H1 (cell line): ENCODE data around the gene NINJ2. TPM values are rescaled to one million over a fixed set of nuclear protein-coding genes. Genes with fewer than 3 reads are reported as not detected.

ENCODE experiments used
- CTCF ChIA-PET: fragments of 300-600 bp; sonication (Branson Sonifier 250); formaldehyde crosslinking; loops from one replicate; lab custom pipeline; 2021; ENCODE audit not compliant: partially characterized antibody; lab: Charles Lee
- POLR2A ChIA-PET: fragments of 300-600 bp; sonication (Branson Sonifier 250); formaldehyde crosslinking; loops from one replicate; lab custom pipeline; 2021; ENCODE audit warnings: inconsistent platforms; ENCODE audit not compliant: partially characterized antibody; lab: Charles Lee
- DNase-seq, 2 experiments: peaks; one replicate each; pipeline versions ENCODE4 v3.0.0 to v3.0.0-alpha.2; 2010 to 2022; ENCODE audit warnings: low spot score in 2 of 2, low read depth in 1 of 2, mixed read lengths in 1 of 2
- FAIRE-seq: peaks from 2 replicates; lab custom pipeline; 2011; peaks lifted over from hg19 to GRCh38; lab: Jason Lieb, UNC
- H2AFZ ChIP-seq: 2 replicates; pipeline ENCODE4 v1.8.1; 2012; ENCODE audit warnings: low read length, inconsistent platforms
- H2AK5ac ChIP-seq: 2 replicates; pipeline ENCODE4 v1.6.1; 2013; ENCODE audit warnings: low read depth, low read length
- H2BK120ac ChIP-seq: replicated peaks from 2 replicates; pipeline ENCODE3; 2013; ENCODE audit warnings: low read depth, low read length, inconsistent platforms
- H2BK12ac ChIP-seq: 2 replicates; pipeline ENCODE4 v1.6.1; 2013; ENCODE audit warnings: low read depth, low read length
- H2BK15ac ChIP-seq: 2 replicates; pipeline ENCODE4 v1.6.1; 2013; ENCODE audit warnings: low read length
- H2BK20ac ChIP-seq: 2 replicates; pipeline ENCODE4 v1.6.1; 2013; ENCODE audit warnings: low read length
- H2BK5ac ChIP-seq: 2 replicates; pipeline ENCODE4 v1.6.1; 2013; ENCODE audit warnings: low read depth, low read length
- H3K14ac ChIP-seq: 2 replicates; pipeline ENCODE4 v1.6.1; 2013; ENCODE audit warnings: inconsistent platforms; ENCODE audit not compliant: insufficient read length
- H3K18ac ChIP-seq: 2 replicates; pipeline ENCODE4 v1.6.1; 2013; ENCODE audit warnings: low read length; ENCODE audit errors: extremely low read depth
- H3K23ac ChIP-seq: 2 replicates; pipeline ENCODE4 v1.6.1; 2013; ENCODE audit warnings: inconsistent platforms; ENCODE audit not compliant: insufficient read length
- H3K23me2 ChIP-seq: 2 replicates; pipeline ENCODE4 v1.6.1; 2013; ENCODE audit warnings: low read depth, low read length
- H3K27ac ChIP-seq: 2 replicates; pipeline ENCODE4 v1.6.1; 2011; ENCODE audit warnings: low read depth, low read length, inconsistent platforms
- H3K27me3 ChIP-seq, 4 experiments: replicated peaks in 1 of 4; 1 replicate in 1 of 4; 2 replicates in 3 of 4; pipeline versions ENCODE4 v1.6.1 to v1.8.1; 2011 to 2013; ENCODE audit warnings: low read length in 3 of 4, mild to moderate bottlenecking in 3 of 4, inconsistent platforms in 2 of 4, mixed read lengths in 2 of 4, moderate library complexity in 1 of 4; ENCODE audit not compliant: control insufficient read depth in 3 of 4, insufficient read depth in 3 of 4; ENCODE audit errors: extremely low read depth in 1 of 4
- H3K36me3 ChIP-seq, 4 experiments: 2 replicates each; pipeline versions ENCODE4 v1.6.1 to v1.8.1; 2011 to 2013; ENCODE audit warnings: mild to moderate bottlenecking in 4 of 4, low read length in 3 of 4, moderate library complexity in 2 of 4, control low read depth in 1 of 4, inconsistent platforms in 1 of 4; ENCODE audit not compliant: insufficient read depth in 4 of 4, control insufficient read depth in 2 of 4
- H3K4ac ChIP-seq: replicated peaks from 2 replicates; pipeline ENCODE3; 2013; ENCODE audit warnings: low read length, low read depth, mixed read lengths, inconsistent platforms; ENCODE audit not compliant: insufficient read length
- H3K4me1 ChIP-seq, 4 experiments: replicated peaks in 1 of 4; 1 replicate in 1 of 4; 2 replicates in 3 of 4; pipeline versions ENCODE4 v1.6.1 to v1.8.1; 2011 to 2013; ENCODE audit warnings: low read length in 3 of 4, inconsistent platforms in 2 of 4, mixed read lengths in 1 of 4; ENCODE audit not compliant: insufficient read depth in 4 of 4, control insufficient read depth in 3 of 4
- H3K4me2 ChIP-seq, 2 experiments: 2 replicates each; pipeline versions ENCODE4 v1.6.1 to v1.8.1; 2011 to 2013; ENCODE audit warnings: low read depth in 2 of 2, low read length in 2 of 2, control low read depth in 1 of 2, inconsistent platforms in 1 of 2, mild to moderate bottlenecking in 1 of 2; ENCODE audit not compliant: insufficient read depth in 1 of 2
- H3K4me3 ChIP-seq, 4 experiments: fragments of 200-600, 300-600 bp in 1 of 4; sonication (generic), shearing (Covaris generic), sonication (Bioruptor Twin) in 1 of 4; 2 replicates each; pipeline versions ENCODE4 v1.5.1 to v1.8.1; 2011 to 2016; ENCODE audit warnings: low read length in 4 of 4, low read depth in 3 of 4, control low read depth in 2 of 4, inconsistent platforms in 2 of 4, mild to moderate bottlenecking in 2 of 4, mixed read lengths in 1 of 4, moderate library complexity in 1 of 4; ENCODE audit not compliant: insufficient read depth in 2 of 4; ENCODE audit errors: extremely low read depth in 1 of 4
- H3K56ac ChIP-seq: replicated peaks from 2 replicates; pipeline ENCODE3; 2013; ENCODE audit warnings: low read depth, mild to moderate bottlenecking, mixed read lengths, low read length, inconsistent platforms; ENCODE audit not compliant: insufficient read length
- H3K79me1 ChIP-seq: 2 replicates; pipeline ENCODE4 v1.6.1; 2013; ENCODE audit warnings: low read depth, low read length, control low read depth
- H3K79me2 ChIP-seq, 2 experiments: 2 replicates each; pipeline versions ENCODE4 v1.6.1 to v1.8.1; 2012 to 2013; ENCODE audit warnings: low read length in 2 of 2, mild to moderate bottlenecking in 2 of 2, inconsistent platforms in 1 of 2; ENCODE audit not compliant: insufficient read depth in 2 of 2, control insufficient read depth in 1 of 2
- H3K9ac ChIP-seq, 4 experiments: replicated peaks in 1 of 4; 1 replicate in 1 of 4; 2 replicates in 3 of 4; pipeline versions ENCODE4 v1.6.1 to v1.8.1; 2011 to 2013; ENCODE audit warnings: low read depth in 3 of 4, low read length in 3 of 4, control low read depth in 2 of 4, mild to moderate bottlenecking in 2 of 4, moderate library complexity in 2 of 4, inconsistent platforms in 1 of 4; ENCODE audit errors: extremely low read depth in 1 of 4
- H3K9me3 ChIP-seq, 2 experiments: 2 replicates each; pipeline versions ENCODE4 v1.6.1 to v1.8.1; 2012 to 2013; ENCODE audit warnings: mild to moderate bottlenecking in 2 of 2, moderate library complexity in 2 of 2, control low read depth in 1 of 2, inconsistent platforms in 1 of 2, low read depth in 1 of 2, low read length in 1 of 2, mixed read lengths in 1 of 2; ENCODE audit not compliant: insufficient read depth in 2 of 2
- H4K20me1 ChIP-seq, 2 experiments: replicated peaks in 1 of 2; 2 replicates each; pipeline versions ENCODE3 to v1.8.1; 2011 to 2013; ENCODE audit warnings: inconsistent platforms in 2 of 2, low read length in 2 of 2, mild to moderate bottlenecking in 1 of 2; ENCODE audit not compliant: insufficient read depth in 2 of 2, control insufficient read depth in 1 of 2
- H4K5ac ChIP-seq: 2 replicates; pipeline ENCODE4 v1.6.1; 2013; ENCODE audit warnings: low read length, low read depth, mixed read lengths, inconsistent platforms; ENCODE audit not compliant: insufficient read length
- H4K8ac ChIP-seq: 2 replicates; pipeline ENCODE4 v1.8.0; 2013; ENCODE audit warnings: mild to moderate bottlenecking, moderate library complexity, low read length, inconsistent platforms; ENCODE audit not compliant: insufficient read depth; ENCODE audit errors: extremely low read depth
- H4K91ac ChIP-seq: replicated peaks from 2 replicates; pipeline ENCODE3; 2013; ENCODE audit warnings: low read length, mixed read lengths, inconsistent platforms; ENCODE audit not compliant: insufficient read length
- ATF2 ChIP-seq: IDR thresholded peaks from 2 replicates; pipeline ENCODE4 v1.6.1; 2012; ENCODE audit warnings: low read length, inconsistent platforms
- CBX8 ChIP-seq: fragments of 300-800, 300-1000 bp; sonication (generic); IDR thresholded peaks from 2 replicates; pipeline ENCODE4 v1.7.1; 2016; ENCODE audit warnings: low read depth, low read length, borderline replicate concordance
- CHD1 ChIP-seq: IDR thresholded peaks from 2 replicates; pipeline ENCODE4 v1.6.1; 2012; ENCODE audit warnings: low read depth, low read length, improper control_type of control experiment
- GABPA ChIP-seq: IDR thresholded peaks from 2 replicates; pipeline ENCODE4 v1.6.1; 2011; ENCODE audit warnings: mild to moderate bottlenecking, low read length, moderate library complexity, borderline replicate concordance; ENCODE audit not compliant: insufficient read depth
- GTF2F1 ChIP-seq: IDR thresholded peaks from 2 replicates; pipeline ENCODE4 v1.6.1; 2012; ENCODE audit warnings: low read depth, low read length, improper control_type of control experiment, borderline replicate concordance
- SIN3A ChIP-seq, 2 experiments: IDR thresholded peaks in 1 of 2; conservative IDR thresholded peaks in 1 of 2; 2 replicates each; pipeline ENCODE4 v1.6.1; 2011 to 2012; ENCODE audit warnings: low read length in 2 of 2, improper control_type of control experiment in 1 of 2, low read depth in 1 of 2, mild to moderate bottlenecking in 1 of 2
- SIRT6 ChIP-seq: IDR thresholded peaks from one replicate; pipeline ENCODE4 v1.7.1; 2012; ENCODE audit warnings: low read length, inconsistent platforms
- SUZ12 ChIP-seq: fragments of 200-600 bp; sonication (generic); IDR thresholded peaks from 2 replicates; pipeline ENCODE4 v1.6.1; 2012; ENCODE audit warnings: mild to moderate bottlenecking, inconsistent platforms, low read length, moderate library complexity, mixed read lengths
- TBP ChIP-seq: IDR thresholded peaks from 2 replicates; pipeline ENCODE4 v1.6.1; 2011; ENCODE audit warnings: low read depth, low read length, improper control_type of control experiment
- WGBS, 2 experiments: shearing (Covaris generic) in 1 of 2; methylation state at CpG; one replicate each; pipeline versions ENCODE4 v1.1.6 to v1.1.7; 2013 to 2015; ENCODE audit warnings: low lambda C conversion rate in 2 of 2, mixed read lengths in 2 of 2, inconsistent platforms in 1 of 2, low coverage in 1 of 2, missing lambda C conversion rate in 1 of 2; ENCODE audit not compliant: insufficient replicate concordance in 2 of 2, insufficient coverage in 1 of 2, insufficient read length in 1 of 2; ENCODE audit errors: extremely low coverage in 1 of 2, missing lambda C conversion rate in 1 of 2; 5-methylcytosine and 5-hydroxymethylcytosine counted together
- polyA plus RNA-seq, 7 experiments: library from polyadenylated mRNA; depleted of rRNA in 3 of 7; stranded (reverse) in 5 of 7; unstranded in 2 of 7; fragments of >200 nt in 5 of 7; fragments of 200-250 nt in 2 of 7; gene quantifications; 1 replicate in 5 of 7; 2 replicates in 1 of 7; 4 replicates in 1 of 7; pipeline versions ENCODE4 v1.2.1 to v1.2.3, GENCODE V29; 2011 to 2013; ENCODE audit warnings: missing spikeins in 2 of 7, mixed read lengths in 2 of 7
- total RNA-seq: library from RNA; stranded (reverse); fragmentation: NEBNext Ultra II Directional; extraction: Animal tissue kit (Norgen Biotek cat#: 25700); gene quantifications from 2 replicates; pipeline ENCODE4 v1.2.1, GENCODE V29; 2021

Gene NINJ2
- total and polyA plus RNA-seq, 2 of the 8 experiments (the other 6 are each of a cell fraction or from before 2014, with no cell fraction given) = 1.4 TPM; not detected in 1

- H3K4ac ChIP-seq = no peak overlapping the region
- no peaks in the 10 kb centered on the region; a peak in 2 of 7 replicates for H3K27me3 ChIP-seq
- FAIRE-seq (no peak), DNase-seq (no peak)
- ChIA-PET POLR2A (interaction anchor here (0.6 to 2.4 kb wide), 2 partner anchors 8 to 106 kb away, joined by 3 to 6 read pairs; no protein-coding TSS in a partner anchor), CTCF (interaction anchor here (1.3 to 4.4 kb wide), 5 partner anchors 12 to 342 kb away, joined by 3 to 23 read pairs (median 6); no protein-coding TSS in a partner anchor)
- H4K5ac ChIP-seq = no peak overlapping the region
- H2BK15ac ChIP-seq = no peak overlapping the region
- no peak overlapping the region for H4K91ac ChIP-seq
- H3K23ac ChIP-seq = no peak overlapping the region
- H3K18ac ChIP-seq = no peak overlapping the region
- no peak overlapping the region for H2BK120ac ChIP-seq
- no peaks in the 10 kb centered on the region for H3K9me3 ChIP-seq
- no peak overlapping the region for H3K9ac ChIP-seq
- H3K79me1 ChIP-seq = no peaks in the 10 kb centered on the region
- no peaks in the 10 kb centered on the region for H3K23me2 ChIP-seq
- no peak overlapping the region for H3K4me3 ChIP-seq
- no peak overlapping the region for H3K4me2 ChIP-seq
- WGBS, 2 experiments = 89% methylated on average over 7 of the region's 7 CpGs; no CpG with 5 or more reads in 1 of the 2 experiments
- H2AK5ac ChIP-seq = no peak overlapping the region
- H3K36me3 ChIP-seq = no peaks in the 10 kb centered on the region
- no peak overlapping the region for H2BK12ac ChIP-seq
- TF ChIP-seq SUZ12 (no peak), TBP (no peak), SIRT6 (no peak), CHD1 (no peak), CBX8 (no peak), ATF2 (no peak), GTF2F1 (no peak), GABPA (no peak), SIN3A (conservative IDR thresholded peaks at IDR 0.05 in 1 of 2, IDR thresholded peaks at IDR 0.05 in 1 of 2; ENCODE audit: low read depth in 1 of 2, low read length in 2 of 2) (no peak)
- H2AFZ ChIP-seq = no peak overlapping the region
- H4K8ac ChIP-seq = no peak overlapping the region
- H3K56ac ChIP-seq = no peak overlapping the region
- H3K14ac ChIP-seq = no peak overlapping the region
- H2BK20ac ChIP-seq = no peak overlapping the region
- H2BK5ac ChIP-seq = no peak overlapping the region
- no peaks in the 10 kb centered on the region for H4K20me1 ChIP-seq
- H3K27ac ChIP-seq = no peak overlapping the region
- no peaks in the 10 kb centered on the region for H3K79me2 ChIP-seq
- H3K4me1 ChIP-seq = no peaks in the 10 kb centered on the region
Measured at GRCh38 chr12:563787-564298, 99.4 kb downstream of the NINJ2 start.
